Karpas-422 (cell line): Measurements from ENCODE around the gene XRN2. TPM values are rescaled to one million over a fixed set of nuclear protein-coding genes. Genes with fewer than 3 reads are reported as not detected.

Source experiments
- DNase-seq: peaks from one replicate; pipeline ENCODE4 v3.0.0-alpha.2; 2015
- H2AFZ ChIP-seq: fragments of 200-600 bp; sonication (generic); 2 replicates; pipeline ENCODE4 v1.6.1; 2014; ENCODE audit warnings: antibody characterized with exemption, low read length, mixed read lengths
- H3K27ac ChIP-seq: fragments of 200-600 bp; sonication (generic); 2 replicates; pipeline ENCODE4 v1.5.1; 2014; ENCODE audit warnings: mild to moderate bottlenecking, low read length, moderate library complexity
- H3K27me3 ChIP-seq: fragments of 200-600 bp; sonication (generic); 2 replicates; pipeline ENCODE4 v1.6.1; 2014; ENCODE audit warnings: low read length, mixed read lengths
- H3K36me3 ChIP-seq: fragments of 200-600 bp; sonication (generic); 2 replicates; pipeline ENCODE4 v1.6.1; 2014; ENCODE audit warnings: low read length, mixed read lengths; ENCODE audit not compliant: insufficient read depth
- H3K4me1 ChIP-seq: fragments of 200-600 bp; sonication (generic); 2 replicates; pipeline ENCODE4 v1.6.1; 2014; ENCODE audit warnings: mild to moderate bottlenecking, low read length, mixed read lengths
- H3K4me2 ChIP-seq: fragments of 200-600 bp; sonication (generic); 2 replicates; pipeline ENCODE4 v1.6.1; 2014; ENCODE audit warnings: low read length, low read depth, mild to moderate bottlenecking; ENCODE audit not compliant: poor library complexity, severe bottlenecking
- H3K4me3 ChIP-seq: fragments of 200-600 bp; sonication (generic); 2 replicates; pipeline ENCODE4 v1.5.1; 2014; ENCODE audit warnings: mild to moderate bottlenecking, antibody characterized with exemption, low read length, mixed read lengths
- H3K79me2 ChIP-seq: fragments of 200-600 bp; sonication (generic); 2 replicates; pipeline ENCODE4 v1.6.1; 2014; ENCODE audit warnings: mild to moderate bottlenecking, low read length, mixed read lengths
- H3K9ac ChIP-seq: fragments of 200-600 bp; sonication (generic); 2 replicates; pipeline ENCODE4 v1.6.0; 2014; ENCODE audit warnings: low read length
- H3K9me2 ChIP-seq: fragments of 200-600 bp; sonication (generic), shearing (Covaris generic); replicated peaks from 2 replicates; pipeline ENCODE4 v1.6.0; 2014; ENCODE audit warnings: mild to moderate bottlenecking, low read length, moderate library complexity; ENCODE audit not compliant: insufficient read depth
- H3K9me3 ChIP-seq: fragments of 300-700, 200-600 bp; sonication (generic); 2 replicates; pipeline ENCODE4 v1.6.1; 2014; ENCODE audit warnings: low read length, mixed read lengths
- H4K20me1 ChIP-seq: fragments of 200-600 bp; sonication (generic); 2 replicates; pipeline ENCODE4 v1.6.1; 2014; ENCODE audit warnings: mild to moderate bottlenecking, antibody characterized with exemption, low read length, low read depth; ENCODE audit not compliant: insufficient read depth
- total RNA-seq: library from RNA; depleted of rRNA; stranded (reverse); fragments of >200 nt; shearing (Covaris generic); gene quantifications from 2 replicates; pipeline ENCODE4 v1.2.3, GENCODE V29; 2014; ENCODE audit warnings: low replicate concordance

Gene XRN2
- total RNA-seq, 1 experiment from 2014 or later, result 55.6 TPM

- no peaks in the 10 kb centered on the region for H3K4me1 ChIP-seq
- H4K20me1 ChIP-seq, result no peaks in the 10 kb centered on the region
- DNase-seq, result no peak
- H3K4me2 ChIP-seq, result no peak overlapping the region
- H3K9me3 ChIP-seq, result no peaks in the 10 kb centered on the region
- no peaks in the 10 kb centered on the region for H3K36me3 ChIP-seq
- H2AFZ ChIP-seq, result no peak overlapping the region
- H3K4me3 ChIP-seq, result no peak overlapping the region
- no peak overlapping the region for H3K27ac ChIP-seq
- no peaks in the 10 kb centered on the region for H3K9me2 ChIP-seq
- no peak overlapping the region for H3K9ac ChIP-seq
- no peaks in the 10 kb centered on the region for H3K27me3 ChIP-seq
- no peaks in the 10 kb centered on the region for H3K79me2 ChIP-seq
Observed at GRCh38 chr20:21395051-21395665, 92.0 kb downstream of the XRN2 start.

- H3K9me2 ChIP-seq, result no peaks in the 10 kb centered on the region
- no peaks in the 10 kb centered on the region for H3K36me3 ChIP-seq
- no peaks in the 10 kb centered on the region for H3K79me2 ChIP-seq
- H3K4me3 ChIP-seq, result no peak overlapping the region
- H3K4me1 ChIP-seq, result no peaks in the 10 kb centered on the region
- no peak overlapping the region for H3K4me2 ChIP-seq
- no peak overlapping the region for H3K27ac ChIP-seq
- no peak overlapping the region for H2AFZ ChIP-seq
- no peaks in the 10 kb centered on the region for H3K9me3 ChIP-seq
- no peaks in the 10 kb centered on the region for H4K20me1 ChIP-seq
- no peaks in the 10 kb centered on the region for H3K27me3 ChIP-seq
- no peak overlapping the region for H3K9ac ChIP-seq
- DNase-seq, result no peak
Observed at GRCh38 chr20:21395666-21396598, 92.8 kb downstream of the XRN2 start.

- Histone ChIP-seq H3K27me3 (no peaks in the 10 kb centered on the region), H3K9me2 (no peaks in the 10 kb centered on the region), H3K27ac (no peak overlapping the region), H3K4me2 (no peak overlapping the region), H4K20me1 (no peaks in the 10 kb centered on the region), H3K4me1 (no peaks in the 10 kb centered on the region), H3K9me3 (no peaks in the 10 kb centered on the region), H3K79me2 (no peaks in the 10 kb centered on the region), H3K4me3 (no peak overlapping the region), H3K36me3 (no peaks in the 10 kb centered on the region), H3K9ac (no peak overlapping the region), H2AFZ (no peak overlapping the region)
- DNase-seq, result no peak
Observed at GRCh38 chr20:21396599-21397340, 93.6 kb downstream of the XRN2 start.

- Histone ChIP-seq H3K9ac (no peak within 1 kb of the TSS), H3K27me3 (no peaks in the 10 kb centered on the region), H3K9me3 (no peaks in the 10 kb centered on the region), H3K4me1 (no peaks in the 10 kb centered on the region), H3K79me2 (no peaks in the 10 kb centered on the region), H3K36me3 (no peaks in the 10 kb centered on the region), H2AFZ (no peak within 1 kb of the TSS), H3K9me2 (no peaks in the 10 kb centered on the region), H3K4me3 (no peak within 1 kb of the TSS), H3K4me2 (no peak within 1 kb of the TSS), H3K27ac (no peak within 1 kb of the TSS), H4K20me1 (no peaks in the 10 kb centered on the region)
- no peak for DNase-seq
Observed at GRCh38 chr20:21397341-21398108, 94.4 kb downstream of the XRN2 start, which contains the start of gene NKX2-4. Gene NKX2-4 (minus strand): TSS chr20:21397526. CDS start chr20:21397399, 127 bp downstream.

GRCh38 chr20:21398109-21399004 is 95.2 kb downstream of the XRN2 start:
- Histone ChIP-seq H2AFZ (no peak overlapping the region), H4K20me1 (no peaks in the 10 kb centered on the region), H3K27me3 (no peaks in the 10 kb centered on the region), H3K4me2 (no peak overlapping the region), H3K36me3 (no peaks in the 10 kb centered on the region), H3K4me3 (no peak overlapping the region), H3K4me1 (no peaks in the 10 kb centered on the region), H3K9me3 (no peaks in the 10 kb centered on the region), H3K9me2 (no peaks in the 10 kb centered on the region), H3K9ac (no peak overlapping the region), H3K27ac (no peak overlapping the region), H3K79me2 (no peaks in the 10 kb centered on the region)
- no peak for DNase-seq

- Histone ChIP-seq H3K9me2 (no peaks in the 10 kb centered on the region), H3K27me3 (no peaks in the 10 kb centered on the region), H3K36me3 (no peaks in the 10 kb centered on the region), H3K79me2 (no peaks in the 10 kb centered on the region), H4K20me1 (no peaks in the 10 kb centered on the region), H3K9me3 (no peaks in the 10 kb centered on the region), H3K4me2 (no peak overlapping the region), H3K4me3 (no peak overlapping the region), H3K27ac (no peak overlapping the region), H2AFZ (no peak overlapping the region), H3K9ac (no peak overlapping the region), H3K4me1 (no peaks in the 10 kb centered on the region)
- DNase-seq, result no peak
Observed at GRCh38 chr20:21399005-21399475, 95.9 kb downstream of the XRN2 start.

GRCh38 chr20:21411725-21412124 is 108.6 kb downstream of the XRN2 start:
- Histone ChIP-seq H3K9me3 (no peaks in the 10 kb centered on the region), H3K4me3 (no peak overlapping the region), H3K79me2 (no peaks in the 10 kb centered on the region), H4K20me1 (no peaks in the 10 kb centered on the region), H3K9me2 (no peaks in the 10 kb centered on the region), H3K27ac (no peak overlapping the region), H3K9ac (no peak overlapping the region), H3K4me1 (no peaks in the 10 kb centered on the region), H3K27me3 (no peaks in the 10 kb centered on the region), H3K4me2 (no peak overlapping the region), H3K36me3 (no peaks in the 10 kb centered on the region), H2AFZ (no peak overlapping the region)
- no peak for DNase-seq
